AG04450 (cell line): ENCODE results near the gene LMF2. TPM values are rescaled to one million over a fixed set of nuclear protein-coding genes. Genes with fewer than 3 reads are reported as not detected.

Experiments used
- CTCF ChIA-PET: fragments of 300-600, 350-600 bp; formaldehyde crosslinking; extraction: SDS; loops from one replicate; lab custom pipeline; 2022; ENCODE audit warnings: antibody characterized with exemption, inconsistent platforms; lab: Charles Lee
- POLR2A ChIA-PET: fragments of 350-600 bp; formaldehyde crosslinking; extraction: SDS; loops from one replicate; lab custom pipeline; 2021; ENCODE audit warnings: antibody characterized with exemption, inconsistent platforms; lab: Yijun Ruan, JAX
- DNase-seq: peaks from one replicate; pipeline ENCODE4 v3.0.0-alpha.2; 2011; ENCODE audit warnings: low read depth, low spot score
- H3K27ac ChIP-seq: one replicate; pipeline ENCODE4 v1.5.1; 2012; ENCODE audit warnings: low read depth, low read length, control low read depth
- H3K27me3 ChIP-seq: one replicate; pipeline ENCODE4 v1.6.0; 2012; ENCODE audit warnings: low read length; ENCODE audit not compliant: control insufficient read depth, insufficient read depth
- H3K4me3 ChIP-seq: 2 replicates; pipeline ENCODE4 v1.5.1; 2011; ENCODE audit warnings: mild to moderate bottlenecking, low read depth, low read length, control low read depth
- H3K9me3 ChIP-seq: 2 replicates; pipeline ENCODE4 v1.5.1; 2012; ENCODE audit warnings: low read length; ENCODE audit not compliant: control insufficient read depth, insufficient read depth
- CTCF ChIP-seq: IDR thresholded peaks from 2 replicates; pipeline ENCODE4 v1.5.1; 2011; ENCODE audit warnings: low read depth, low read length, control low read depth, inconsistent platforms
- polyA plus RNA-seq: library from polyadenylated mRNA; depleted of rRNA; stranded (reverse); fragments of >200 nt; gene quantifications from 2 replicates; pipeline ENCODE4 v1.2.3, GENCODE V29; 2011

LMF2 gene
- polyA plus RNA-seq, 1 experiment: 25.7 TPM

GRCh38 chr22:50529416-50529896, 22.0 kb upstream of the LMF2 start:
- POLR2A ChIA-PET: no interaction called here
- no peak for DNase-seq
- TF ChIP-seq CTCF: no peak
- peak overlapping the region; percentile 48 for H3K4me3 ChIP-seq
- H3K9me3 ChIP-seq: peaks cover 11% of the 10 kb centered on the region; the same call in 1 of the 2 replicates
- CTCF ChIA-PET: interaction anchor here (1.1 kb wide), 1 partner anchor 34 kb away, joined by 3 read pairs; the partner anchor contains the start of gene SYCE3
- peaks cover 5% of the 10 kb centered on the region for H3K27me3 ChIP-seq
- no peak overlapping the region for H3K27ac ChIP-seq

GRCh38 chr22:50528682-50529415, 21.3 kb upstream of the LMF2 start:
- ChIA-PET POLR2A (no interaction called here), CTCF (no interaction called here)
- H3K4me3 ChIP-seq: no peak overlapping the region
- H3K27ac ChIP-seq: no peak overlapping the region
- H3K9me3 ChIP-seq: peaks cover 11% of the 10 kb centered on the region; the same call in 1 of the 2 replicates
- no peak for DNase-seq
- no peak for TF ChIP-seq CTCF
- peaks cover 5% of the 10 kb centered on the region for H3K27me3 ChIP-seq

- Histone ChIP-seq H3K4me3 (no peak overlapping the region), H3K27ac (no peak overlapping the region), H3K27me3 (peaks cover 5% of the 10 kb centered on the region), H3K9me3 (peaks cover 11% of the 10 kb centered on the region; the same call in 1 of the 2 replicates)
- no peak for DNase-seq
- TF ChIP-seq CTCF: no peak
- ChIA-PET POLR2A (no interaction called here), CTCF (interaction anchor here (0.5 to 0.7 kb wide), 2 partner anchors 8 to 25 kb away, joined by 5 read pairs; no protein-coding TSS in a partner anchor)
Observed at GRCh38 chr22:50527921-50528681, 20.6 kb upstream of the LMF2 start.

- H3K27ac ChIP-seq: peak overlapping the region; percentile 57
- peak overlapping the region; percentile 81 for H3K4me3 ChIP-seq
- CTCF ChIA-PET: interaction anchor here (0.5 to 0.7 kb wide), 2 partner anchors 9 to 24 kb away, joined by 5 read pairs; no protein-coding TSS in a partner anchor
- POLR2A ChIA-PET: interaction anchor here (0.6 kb wide), 1 partner anchor 11 kb away, joined by 5 read pairs; no protein-coding TSS in a partner anchor
- no peak for TF ChIP-seq CTCF
- peaks cover 5% of the 10 kb centered on the region for H3K27me3 ChIP-seq
- no peak for DNase-seq
- peaks cover 11% of the 10 kb centered on the region; the same call in 1 of the 2 replicates for H3K9me3 ChIP-seq
Observed at GRCh38 chr22:50526834-50527801, 19.6 kb upstream of the LMF2 start.
